ENCODE results near the gene GIGYF1.
A peak's percentile ranks its signal among the peaks of the same experiment; 100 is the strongest.
"Not testable (repeated sequence)": the region's sequence is repeated elsewhere in the genome, so short reads cannot be mapped to it uniquely, and the experiment has no call there.

The GIGYF1 gene, protein sequence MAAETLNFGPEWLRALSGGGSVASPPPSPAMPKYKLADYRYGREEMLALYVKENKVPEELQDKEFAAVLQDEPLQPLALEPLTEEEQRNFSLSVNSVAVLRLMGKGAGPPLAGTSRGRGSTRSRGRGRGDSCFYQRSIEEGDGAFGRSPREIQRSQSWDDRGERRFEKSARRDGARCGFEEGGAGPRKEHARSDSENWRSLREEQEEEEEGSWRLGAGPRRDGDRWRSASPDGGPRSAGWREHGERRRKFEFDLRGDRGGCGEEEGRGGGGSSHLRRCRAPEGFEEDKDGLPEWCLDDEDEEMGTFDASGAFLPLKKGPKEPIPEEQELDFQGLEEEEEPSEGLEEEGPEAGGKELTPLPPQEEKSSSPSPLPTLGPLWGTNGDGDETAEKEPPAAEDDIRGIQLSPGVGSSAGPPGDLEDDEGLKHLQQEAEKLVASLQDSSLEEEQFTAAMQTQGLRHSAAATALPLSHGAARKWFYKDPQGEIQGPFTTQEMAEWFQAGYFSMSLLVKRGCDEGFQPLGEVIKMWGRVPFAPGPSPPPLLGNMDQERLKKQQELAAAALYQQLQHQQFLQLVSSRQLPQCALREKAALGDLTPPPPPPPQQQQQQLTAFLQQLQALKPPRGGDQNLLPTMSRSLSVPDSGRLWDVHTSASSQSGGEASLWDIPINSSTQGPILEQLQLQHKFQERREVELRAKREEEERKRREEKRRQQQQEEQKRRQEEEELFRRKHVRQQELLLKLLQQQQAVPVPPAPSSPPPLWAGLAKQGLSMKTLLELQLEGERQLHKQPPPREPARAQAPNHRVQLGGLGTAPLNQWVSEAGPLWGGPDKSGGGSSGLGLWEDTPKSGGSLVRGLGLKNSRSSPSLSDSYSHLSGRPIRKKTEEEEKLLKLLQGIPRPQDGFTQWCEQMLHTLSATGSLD (N-terminal part only)

GRCh38 chr7:100694098-100694745 lies at the start of gene GIGYF1:
Gene GIGYF1, minus strand, starts transcription at chr7:100694250. Its CDS starts 6,012 bp downstream, at chr7:100688238.
- DNase-seq (ENCODE audit: low spot score), result peak; percentile 60

DNA sequence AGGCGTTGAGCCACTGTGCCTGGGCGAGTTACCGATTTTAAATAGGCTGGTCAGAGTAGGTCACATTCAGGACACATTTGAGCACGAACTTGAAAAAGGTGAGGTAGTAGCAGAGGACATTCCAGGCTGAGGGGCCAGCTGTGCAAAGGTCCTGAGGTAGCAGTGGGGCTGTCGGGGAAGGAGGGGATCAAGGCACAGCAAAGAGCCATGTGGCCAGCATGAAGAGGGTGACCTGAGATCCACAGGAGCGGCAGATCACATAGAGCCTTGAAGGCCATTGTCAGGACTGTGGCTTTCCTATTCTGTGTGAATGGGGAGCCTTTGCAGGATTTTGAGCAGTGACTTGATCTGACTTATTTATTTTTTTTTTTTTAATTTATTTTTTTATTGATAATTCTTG lies 45.9 kb upstream of the GIGYF1 start:
- no peak for DNase-seq (ENCODE audit: low spot score)

- DNase-seq (ENCODE audit: low spot score), result no peak
Observed at GRCh38 chr7:100736671-100737070, 42.6 kb upstream of the GIGYF1 start.

- DNase-seq (ENCODE audit: low spot score), result no peak
Observed at GRCh38 chr7:100735730-100736129, 41.7 kb upstream of the GIGYF1 start.

GRCh38 chr7:100731937-100732636 lies 38.0 kb upstream of the GIGYF1 start:
- DNase-seq (ENCODE audit: low spot score), result no peak

DNA sequence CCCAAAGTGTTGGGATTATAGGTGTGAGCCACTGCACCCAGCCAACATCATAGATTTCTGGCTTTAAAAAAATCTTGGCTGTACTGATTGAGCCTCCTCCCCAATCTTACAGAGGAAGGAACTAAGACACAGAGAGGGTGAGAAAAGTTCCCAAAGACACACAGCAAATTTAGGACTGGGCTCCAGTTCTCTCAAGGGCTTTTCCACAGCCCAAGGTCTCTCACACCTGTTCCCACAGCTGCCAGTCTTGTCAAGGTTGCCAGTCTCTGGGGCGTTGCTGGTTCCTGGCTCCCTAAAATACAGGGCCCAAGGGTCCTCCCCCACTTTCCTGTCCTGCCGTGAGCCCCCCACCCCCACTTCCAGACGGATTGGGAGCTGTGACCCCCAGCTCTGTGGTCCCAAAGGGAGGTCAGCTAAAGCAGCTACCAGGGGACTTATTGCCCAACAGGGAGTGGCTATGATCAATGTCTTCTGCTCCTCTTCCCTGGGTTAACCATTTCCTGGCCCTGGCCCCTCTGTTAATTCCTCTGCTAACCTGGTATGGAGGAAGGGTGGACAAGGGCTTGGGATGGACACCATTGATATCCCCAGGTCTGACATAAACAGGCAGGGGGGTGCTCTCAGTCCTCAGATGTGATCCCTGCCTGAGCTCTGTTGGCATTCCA lies 36.2 kb upstream of the GIGYF1 start:
- DNase-seq (ENCODE audit: low spot score), result no peak

GRCh38 chr7:100728196-100728595 lies 34.1 kb upstream of the GIGYF1 start:
- DNase-seq (ENCODE audit: low spot score), result no peak

GRCh38 chr7:100726996-100727761 lies 33.1 kb upstream of the GIGYF1 start:
- no peak for DNase-seq (ENCODE audit: low spot score)

DNA sequence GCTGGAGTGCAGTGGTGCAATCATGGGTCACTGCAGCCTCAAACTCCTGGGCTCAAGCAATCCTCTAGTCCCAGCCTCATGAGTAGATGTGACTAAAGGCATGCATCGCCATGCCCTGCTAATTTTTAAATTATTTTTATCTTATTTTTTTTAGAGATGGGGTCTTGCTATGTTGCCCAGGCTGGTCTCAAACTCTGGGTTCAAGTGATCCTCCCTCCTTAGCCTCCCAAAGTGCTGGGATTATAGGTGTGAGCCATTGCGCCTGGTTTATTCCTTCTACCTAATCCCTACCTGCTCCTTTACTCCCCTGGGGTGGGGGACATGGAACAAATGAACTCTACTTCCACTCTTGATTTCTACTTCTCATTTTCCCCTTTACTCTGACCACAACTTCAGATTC lies 30.3 kb upstream of the GIGYF1 start:
- DNase-seq (ENCODE audit: low spot score), result not testable (repeated sequence)

GRCh38 chr7:100723732-100724275 lies 29.8 kb upstream of the GIGYF1 start:
- DNase-seq (ENCODE audit: low spot score), result no peak

GRCh38 chr7:100722480-100723212 lies 28.6 kb upstream of the GIGYF1 start:
- DNase-seq (ENCODE audit: low spot score), result no peak

- DNase-seq (ENCODE audit: low spot score), result no peak
Observed at GRCh38 chr7:100721505-100721812, 27.4 kb upstream of the GIGYF1 start.

GRCh38 chr7:100720671-100721504 lies 26.8 kb upstream of the GIGYF1 start:
- no peak for DNase-seq (ENCODE audit: low spot score)

- no peak for DNase-seq (ENCODE audit: low spot score)
Observed at GRCh38 chr7:100720279-100720670, 26.2 kb upstream of the GIGYF1 start, which contains the start of gene EPO. Gene EPO, plus strand, starts transcription at chr7:100720468. Its CDS starts 513 bp downstream, at chr7:100720981.

DNA sequence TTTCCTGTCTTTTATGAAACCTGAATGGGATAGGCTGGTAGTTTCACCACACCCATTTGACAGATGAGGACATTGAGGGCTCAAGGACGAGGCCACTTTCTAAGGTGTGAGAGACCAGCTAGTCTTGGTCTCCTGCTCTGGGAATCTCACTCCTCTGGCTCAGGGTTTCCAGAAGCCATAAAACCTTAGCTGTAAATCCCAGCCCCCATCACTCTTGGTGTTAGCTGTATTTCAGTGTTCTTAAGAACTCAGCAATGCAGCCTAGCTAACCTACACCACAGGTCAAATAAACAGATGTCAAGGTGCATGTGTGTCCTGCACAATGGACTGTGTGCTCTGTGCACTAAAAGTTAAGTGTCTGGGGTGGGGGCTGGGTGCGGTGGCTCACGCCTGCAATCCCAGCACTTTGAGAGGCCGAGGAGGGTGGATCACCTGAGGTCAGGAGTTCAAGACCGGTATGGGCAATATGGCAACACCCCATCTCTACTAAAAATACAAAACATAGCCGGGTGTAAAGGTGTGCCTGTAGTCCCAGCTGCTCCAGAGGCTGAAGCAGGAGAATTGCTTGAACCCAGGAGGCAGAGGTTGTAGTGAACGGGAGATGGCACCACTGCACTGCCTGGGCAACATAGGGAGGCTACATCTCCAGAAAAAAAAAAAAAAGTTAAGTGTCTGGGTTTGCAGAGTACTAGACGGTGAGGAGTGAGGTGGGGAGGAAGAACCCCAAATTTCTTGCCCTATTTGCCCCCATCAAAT lies 25.7 kb upstream of the GIGYF1 start:
- no peak for DNase-seq (ENCODE audit: low spot score)

DNA sequence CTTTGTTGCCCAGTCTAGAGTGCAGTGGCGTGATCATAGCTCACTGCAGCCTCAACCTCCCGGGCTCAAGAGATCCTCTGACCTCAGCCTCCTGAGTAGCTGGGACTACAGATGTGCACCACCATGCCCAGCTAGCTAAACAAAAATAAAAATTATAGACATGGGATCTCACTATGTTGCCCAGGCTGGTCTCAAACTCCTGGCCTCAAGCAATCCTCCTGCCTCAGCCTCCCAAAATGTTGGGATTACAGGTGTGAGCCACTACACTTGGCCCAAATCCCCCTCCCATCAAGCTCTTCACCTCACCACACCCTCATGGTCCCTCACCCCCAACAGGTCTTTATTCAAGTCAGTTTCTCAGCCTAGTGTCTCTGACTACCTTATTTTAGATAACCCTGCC lies 23.0 kb upstream of the GIGYF1 start:
- not testable (repeated sequence) for DNase-seq (ENCODE audit: low spot score)

- DNase-seq (ENCODE audit: low spot score), result no peak
Observed at GRCh38 chr7:100714725-100715124, 20.7 kb upstream of the GIGYF1 start.

- DNase-seq (ENCODE audit: low spot score), result no peak
Observed at GRCh38 chr7:100711369-100711768, 17.3 kb upstream of the GIGYF1 start.

All from CD4-positive, alpha-beta T cell treated with Interleukin-6 at 100 ng/mL for 8 hours (primary cell).